Epithelial cell of prostate (primary cell): ENCODE results near the gene SRRM1.
"Not testable (repeated sequence)": the region's sequence is repeated elsewhere in the genome, so short reads cannot be mapped to it uniquely, and the experiment has no call there.

Source experiments
- DNase-seq: peaks from one replicate; pipeline ENCODE4 v3.0.0-alpha.2; 2011; ENCODE audit warnings: low read depth, low spot score
- H3K27ac ChIP-seq: fragments of 450-650 bp; 2 replicates; pipeline ENCODE4 v1.5.1; 2017; ENCODE audit warnings: mild to moderate bottlenecking

The SRRM1 gene

DNA sequence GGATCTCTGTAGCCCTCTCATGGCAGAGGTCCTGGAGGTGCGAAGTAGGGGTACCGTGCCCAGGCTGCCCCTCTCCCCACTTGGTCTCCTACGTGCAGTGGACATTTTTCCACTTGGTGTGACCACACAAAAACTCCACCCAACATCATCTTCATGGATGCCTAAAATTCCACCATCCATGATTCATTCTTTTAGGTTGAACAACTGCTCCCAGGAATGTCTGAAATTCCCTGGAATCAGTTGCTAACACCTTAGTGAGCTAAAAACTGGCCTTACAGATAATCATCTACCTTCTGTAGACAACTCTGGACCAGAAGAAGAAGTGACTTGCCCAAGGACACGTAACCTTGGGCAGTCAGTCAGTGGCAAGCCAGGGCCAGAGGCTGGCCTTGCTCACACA lies 70.1 kb downstream of the SRRM1 start:
- no peak for DNase-seq
- H3K27ac ChIP-seq: no peak overlapping the region

DNA sequence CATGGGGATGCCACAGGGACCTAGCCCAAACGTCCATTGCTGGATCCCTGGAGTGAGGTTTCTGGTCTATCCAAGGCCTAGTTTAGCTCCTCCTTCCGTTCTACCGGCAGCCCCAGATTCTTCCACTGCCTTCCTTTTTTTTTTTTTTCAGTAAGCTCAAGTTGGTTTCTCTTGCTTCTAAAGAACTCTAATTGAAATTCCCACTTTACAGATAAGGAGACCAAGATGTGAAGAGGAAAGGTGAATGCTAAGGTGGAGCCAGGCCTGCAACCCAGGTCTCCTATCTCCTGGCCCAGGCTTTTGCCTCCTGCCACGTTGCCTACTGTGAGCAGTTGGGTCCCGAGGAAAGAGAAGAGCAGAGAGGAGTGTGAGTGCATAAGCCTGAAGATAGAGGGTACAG lies 70.6 kb downstream of the SRRM1 start:
- H3K27ac ChIP-seq: no peak overlapping the region
- DNase-seq: no peak

DNA sequence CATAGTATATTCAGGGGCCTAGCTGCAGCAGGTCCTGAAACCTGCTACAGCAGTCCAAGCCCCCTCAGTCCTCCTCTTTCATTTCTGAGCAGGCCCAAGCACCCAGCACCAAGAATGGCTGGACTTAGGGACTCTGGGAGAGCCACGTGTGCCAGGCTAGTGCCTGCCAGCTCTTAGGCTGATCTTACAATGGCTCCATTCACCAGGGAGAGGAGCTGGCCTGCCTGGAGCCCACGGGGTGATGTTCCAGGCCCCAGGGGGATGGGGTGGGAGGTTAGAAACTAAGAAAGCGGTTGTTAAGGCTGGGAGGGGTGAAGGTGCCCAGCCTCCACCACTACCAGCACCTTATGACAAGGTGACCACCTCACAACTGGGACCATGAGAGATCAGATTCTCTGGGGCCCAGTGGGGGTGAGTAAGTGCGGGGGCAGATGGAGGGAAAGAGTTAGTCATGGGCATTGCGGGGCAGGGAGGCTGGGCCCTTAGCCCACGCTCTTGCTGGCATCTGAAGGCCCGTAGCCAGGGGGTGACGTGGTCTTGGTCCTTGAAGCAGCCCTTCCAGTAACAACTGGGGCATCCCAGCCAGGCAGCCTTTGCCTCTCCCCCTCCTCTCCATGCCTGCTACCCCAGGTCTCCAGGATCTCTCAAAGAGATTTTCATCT lies 71.9 kb downstream of the SRRM1 start:
- no peak overlapping the region for H3K27ac ChIP-seq
- DNase-seq: no peak

DNA sequence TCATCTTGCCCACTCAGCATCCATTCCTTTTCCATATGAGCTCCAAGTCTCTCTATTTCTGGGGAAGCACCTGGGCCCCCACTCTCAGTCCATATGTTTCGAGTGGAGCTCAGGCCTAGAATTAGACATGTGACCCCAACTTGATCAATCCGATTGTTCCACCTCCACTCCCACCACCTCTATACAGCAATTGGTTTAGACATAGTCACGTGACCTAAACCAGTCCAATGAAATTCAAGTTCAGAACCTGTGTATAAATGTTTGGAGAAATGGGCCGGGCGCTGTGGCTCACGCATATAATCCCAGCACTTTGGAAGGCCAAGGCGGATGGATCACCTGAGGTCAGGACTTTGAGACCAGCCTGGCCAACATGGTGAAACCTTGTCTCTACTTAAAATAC lies 72.6 kb downstream of the SRRM1 start:
- no peak overlapping the region for H3K27ac ChIP-seq

DNA sequence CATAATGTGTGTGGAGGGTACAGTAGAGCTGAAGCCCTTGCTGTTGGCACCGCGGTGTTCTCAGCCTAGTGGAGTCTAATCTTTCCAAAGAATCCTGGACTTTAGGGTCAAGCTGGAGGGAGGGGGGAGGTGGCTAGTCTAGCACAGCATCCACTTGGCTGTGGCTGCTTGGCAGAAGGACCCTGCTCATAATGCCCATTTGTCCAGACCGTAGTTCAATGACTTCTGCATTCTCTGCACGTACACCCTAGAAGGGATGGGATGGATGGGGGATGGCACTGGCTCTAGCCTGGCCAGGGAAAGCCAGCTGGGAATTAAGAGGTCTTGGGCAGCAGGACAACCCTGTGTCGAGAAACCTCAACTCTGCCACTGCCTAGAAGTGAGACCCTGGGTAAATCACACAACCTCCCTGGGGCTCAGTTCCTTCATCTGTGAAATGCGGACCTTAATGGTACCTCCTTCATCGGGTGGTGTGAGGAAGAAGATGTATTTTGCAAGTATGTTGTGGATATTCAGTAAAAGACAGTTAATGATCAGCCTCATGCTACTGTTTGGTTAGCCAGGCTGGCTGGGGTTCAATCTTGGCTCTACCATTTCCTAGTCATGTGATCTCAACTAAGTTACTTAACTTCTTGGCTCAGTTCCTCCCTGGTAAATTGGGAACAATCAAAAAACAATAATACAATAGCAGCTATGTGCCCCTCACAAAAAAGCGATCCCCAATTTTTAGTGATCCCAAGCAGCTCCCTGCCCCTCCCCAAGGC lies 75.0 kb downstream of the SRRM1 start:
- DNase-seq: no peak

More for the DNA sequence above, 72.6 kb downstream of the SRRM1 start:
- DNase-seq: no peak

DNA sequence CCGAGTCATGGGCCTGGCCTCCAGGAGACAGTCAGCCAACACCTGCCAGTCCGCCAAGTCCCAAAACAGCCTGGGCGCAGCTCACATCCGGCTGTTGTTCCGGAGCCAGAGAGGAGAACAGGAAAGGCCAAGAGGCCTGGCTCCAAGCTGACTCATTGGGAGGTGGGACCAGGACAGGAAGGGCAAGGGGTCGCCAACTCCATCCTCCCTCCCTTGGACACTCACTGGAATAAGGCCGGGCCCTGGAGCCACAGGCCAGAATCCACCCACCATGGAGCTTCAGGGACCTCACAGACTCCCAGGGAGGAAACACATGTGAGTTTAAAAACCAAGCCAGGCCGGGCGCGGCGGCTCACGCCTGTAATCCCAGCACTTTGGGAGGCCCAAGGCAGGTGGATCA lies 77.0 kb downstream of the SRRM1 start:
- no peak overlapping the region for H3K27ac ChIP-seq
- DNase-seq: no peak

More for the DNA sequence above, 75.0 kb downstream of the SRRM1 start:
- H3K27ac ChIP-seq: peak overlapping the region; percentile 28

DNA sequence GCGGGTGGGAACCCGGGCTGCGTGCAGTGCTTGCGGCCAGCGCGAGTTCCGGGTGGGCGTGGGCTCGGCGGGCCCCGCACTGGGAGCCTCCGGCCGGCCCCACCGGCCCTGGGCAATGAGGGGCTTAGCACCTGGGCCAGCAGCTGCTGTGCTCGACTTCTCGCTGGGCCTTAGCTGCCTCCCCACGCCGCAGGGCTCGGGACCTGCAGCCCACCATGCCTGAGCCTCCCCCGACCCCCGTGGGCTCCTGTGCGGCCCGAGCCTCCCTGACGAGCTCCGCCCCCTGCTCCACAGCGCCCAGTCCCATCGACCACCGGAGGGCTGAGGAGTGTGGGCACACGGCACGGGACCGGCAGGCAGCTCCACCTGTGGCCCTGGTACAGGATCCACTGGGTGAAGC lies 78.4 kb downstream of the SRRM1 start:
- H3K27ac ChIP-seq: no peak overlapping the region
- no peak for DNase-seq

DNA sequence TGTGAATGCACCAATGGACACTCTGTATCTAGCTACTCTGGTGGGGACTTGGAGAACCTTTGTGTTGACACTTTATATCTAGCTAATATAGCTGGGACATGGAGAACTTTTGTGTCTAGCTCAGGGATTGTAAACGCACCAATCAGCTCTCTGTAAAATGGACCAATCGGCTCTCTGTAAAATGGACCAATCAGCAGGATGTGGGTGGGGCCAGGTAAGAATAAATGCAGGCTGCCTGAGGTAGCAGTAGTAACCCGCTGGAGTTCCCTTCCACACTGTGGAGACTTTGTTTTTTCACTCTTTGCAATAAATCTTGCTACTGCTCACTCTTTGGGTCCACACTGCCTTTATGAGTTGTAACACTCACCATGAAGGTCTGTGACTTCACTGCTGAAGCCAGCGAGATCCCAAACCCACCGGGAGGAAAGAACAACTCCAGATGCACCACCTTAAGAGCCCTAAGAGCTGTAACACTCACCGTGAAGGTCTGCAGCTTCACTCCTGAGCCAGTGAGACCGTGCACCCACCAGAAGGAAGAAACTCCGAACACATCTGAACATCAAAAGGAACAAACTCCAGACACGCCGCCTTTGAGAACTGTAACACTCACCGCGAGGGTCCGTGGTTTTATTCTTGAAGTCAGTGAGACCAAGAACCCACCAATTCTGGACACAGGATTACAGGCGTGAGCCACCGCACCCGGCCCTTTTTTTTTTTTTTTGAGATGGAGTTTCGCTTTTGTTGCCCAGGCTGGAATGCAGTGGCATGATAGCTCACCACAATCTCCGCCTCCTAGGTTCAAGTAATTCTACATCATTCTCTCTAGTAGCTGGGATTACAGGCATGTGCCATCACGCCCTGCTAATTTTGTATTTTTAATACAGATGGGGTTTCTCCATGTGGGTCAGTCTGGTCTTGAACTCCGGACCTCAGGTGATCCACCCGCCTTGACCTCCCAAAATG lies 79.3 kb downstream of the SRRM1 start:
- DNase-seq: not testable (repeated sequence)
- H3K27ac ChIP-seq: peak overlapping the region; percentile 50
